Measurements from ENCODE around the gene GALNT3.

- TF ChIP-seq TAF1 (IDR thresholded peaks at IDR 0.05; ENCODE audit: borderline replicate concordance, low read depth, low read length) = no peak
- no peak for TF ChIP-seq POLR2A (IDR thresholded peaks at IDR 0.05; ENCODE audit: low read depth, low read length)
These were observed 15.9 kb downstream of the GALNT3 start for GRCh38 chr2:165778187-165778556.

All from GM12892 (cell line).